ENCODE measurements around the gene ABLIM1. TPM values are rescaled to one million over a fixed set of nuclear protein-coding genes. Genes with fewer than 3 reads are reported as not detected.

The ABLIM1 gene
- total and polyA plus RNA-seq, 2 experiments from 2014 or later = 21.9 to 45.1 TPM

- no peaks in the 10 kb centered on the region for H3F3A ChIP-seq (replicated peaks; ENCODE audit: low read depth)
- Mint-ChIP-seq H3K27me3 (ENCODE audit: insufficient read depth, low read depth, poor library complexity) (no peaks in the 10 kb centered on the region), H3K9me3 (no peaks in the 10 kb centered on the region), H3K27ac (no peak overlapping the region), H3K36me3 (ENCODE audit: low read depth) (no peaks in the 10 kb centered on the region; the same call in 2 of the 3 replicates), H3K4me3 (no peak overlapping the region), H3K4me1 (peaks cover 17% of the 10 kb centered on the region; the same call in 2 of the 3 replicates)
- no peak overlapping the region for H3K27ac ChIP-seq (ENCODE audit: low read depth)
- H3K27me3 ChIP-seq (ENCODE audit: insufficient read depth) = no peaks in the 10 kb centered on the region
- no peak overlapping the region for H2AFZ ChIP-seq
- no peaks in the 10 kb centered on the region for H3K36me3 ChIP-seq (ENCODE audit: insufficient read depth)
- no peak overlapping the region for H3K4me2 ChIP-seq
- H4K20me1 ChIP-seq (replicated peaks; ENCODE audit: insufficient read depth) = 0 out of 2 replicates have a peak, but pooled peaks cover 3% of the 10 kb centered on the region
- peaks cover 20% of the 10 kb centered on the region for H3K79me2 ChIP-seq (replicated peaks; ENCODE audit: insufficient read depth)
- DNase-seq (ENCODE audit: low spot score) (no peak), ATAC-seq (no peak)
- H3K4me1 ChIP-seq (ENCODE audit: insufficient read depth) = peaks cover 16% of the 10 kb centered on the region
- no peak for TF ChIP-seq NANOG (IDR thresholded peaks at IDR 0.05; ENCODE audit: borderline replicate concordance)
- TF ChIP-seq POLR2AphosphoS5 (IDR thresholded peaks at IDR 0.05; ENCODE audit: low read depth) = no peak
- TF ChIP-seq CTCF (conservative IDR thresholded peaks at IDR 0.05; ENCODE audit: low read depth in 2 of 2) = no peak
- TF ChIP-seq STAT1 (IDR thresholded peaks at IDR 0.05; ENCODE audit: unreplicated experiment) = no peak
- TF ChIP-seq EZH2 (IDR thresholded peaks at IDR 0.05; ENCODE audit: low read depth, unreplicated experiment) = no peak
- no peak for TF ChIP-seq ETS1 (IDR thresholded peaks at IDR 0.05)
- no peak for TF ChIP-seq EZH2phosphoT487 (IDR thresholded peaks at IDR 0.05; ENCODE audit: unreplicated experiment)
- no peak for TF ChIP-seq REST (IDR thresholded peaks at IDR 0.05; ENCODE audit: unreplicated experiment)
- no peak for TF ChIP-seq CREB1 (CRISPR knock-in tag; IDR thresholded peaks at IDR 0.05; ENCODE audit: low read depth)
- no peak for TF ChIP-seq JUNB (IDR thresholded peaks at IDR 0.05; ENCODE audit: unreplicated experiment)
- no peak for TF ChIP-seq ZNF114 (CRISPR knock-in tag; IDR thresholded peaks at IDR 0.05)
- TF ChIP-seq ZNF331 (CRISPR knock-in tag; IDR thresholded peaks at IDR 0.05; ENCODE audit: low read depth) = no peak
- TF ChIP-seq ZNF462 (CRISPR knock-in tag; IDR thresholded peaks at IDR 0.05) = no peak
- no peak overlapping the region for H3K4me3 ChIP-seq
- H3K9me2 ChIP-seq (ENCODE audit: insufficient read depth) = no peaks in the 10 kb centered on the region
Measured at GRCh38 chr10:114500643-114501042, 157.4 kb downstream of the ABLIM1 start.
